Kidney glomerular epithelial cell (primary cell): Measurements from ENCODE around the gene TGM3.

Experiments used
- DNase-seq: peaks from one replicate; lab custom pipeline; 2025; lab: John Stamatoyannopoulos, UW

Gene TGM3

GRCh38 chr20:2380601-2381000, 84.8 kb downstream of the TGM3 start, which contains the start of gene TGM6:
TSS of gene TGM6 (plus strand) at chr20:2380901. CDS start at chr20:2380969, 68 bp downstream.
- no peak for DNase-seq

GRCh38 chr20:2381303-2381702, 85.5 kb downstream of the TGM3 start:
- no peak for DNase-seq

GRCh38 chr20:2382833-2383232, 87.0 kb downstream of the TGM3 start:
- DNase-seq: no peak

- DNase-seq: no peak
Measured at GRCh38 chr20:2385026-2385425, 89.2 kb downstream of the TGM3 start.

DNA sequence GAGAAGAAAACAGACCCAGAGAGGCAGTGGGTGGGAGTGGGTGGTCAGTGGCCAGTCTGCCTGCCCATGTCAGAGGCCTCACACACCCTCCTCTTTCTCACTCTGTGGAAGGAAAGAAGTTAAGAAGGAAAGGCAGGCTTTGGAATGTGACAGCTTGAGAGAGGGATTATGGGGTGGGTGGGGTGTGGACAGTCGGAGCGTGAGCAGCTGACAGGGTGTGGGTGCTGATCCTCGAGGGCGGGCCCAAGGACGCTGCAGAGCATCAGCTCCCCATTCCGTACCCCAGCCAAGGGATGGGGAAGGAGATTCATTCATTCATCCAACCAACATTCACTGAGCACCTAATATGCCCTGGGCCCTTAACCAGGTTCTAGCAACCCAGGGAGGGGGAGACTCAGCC, 89.7 kb downstream of the TGM3 start:
- DNase-seq: no peak

- peak; percentile 21 for DNase-seq
Measured at GRCh38 chr20:2386516-2387179, 90.8 kb downstream of the TGM3 start.

DNA sequence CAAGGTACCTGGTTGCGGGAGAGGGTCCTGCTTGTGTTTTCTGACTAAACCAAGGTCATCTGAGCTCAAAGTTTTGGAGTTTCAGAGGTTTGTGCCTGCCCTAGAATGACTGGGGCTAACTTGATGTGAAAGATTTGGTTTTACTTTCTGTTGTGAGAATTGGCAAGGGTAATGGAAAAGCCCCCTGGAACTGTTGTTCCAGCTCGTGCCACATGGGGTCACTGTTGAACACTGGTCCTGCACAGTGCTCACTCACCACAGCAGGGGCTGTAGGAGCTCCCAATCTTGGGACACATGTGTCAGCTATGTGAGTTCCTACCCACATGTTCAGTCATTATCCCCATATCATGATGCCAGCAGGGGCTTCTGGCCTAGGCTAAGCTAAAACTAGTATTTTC, 91.4 kb downstream of the TGM3 start:
- no peak for DNase-seq

DNA sequence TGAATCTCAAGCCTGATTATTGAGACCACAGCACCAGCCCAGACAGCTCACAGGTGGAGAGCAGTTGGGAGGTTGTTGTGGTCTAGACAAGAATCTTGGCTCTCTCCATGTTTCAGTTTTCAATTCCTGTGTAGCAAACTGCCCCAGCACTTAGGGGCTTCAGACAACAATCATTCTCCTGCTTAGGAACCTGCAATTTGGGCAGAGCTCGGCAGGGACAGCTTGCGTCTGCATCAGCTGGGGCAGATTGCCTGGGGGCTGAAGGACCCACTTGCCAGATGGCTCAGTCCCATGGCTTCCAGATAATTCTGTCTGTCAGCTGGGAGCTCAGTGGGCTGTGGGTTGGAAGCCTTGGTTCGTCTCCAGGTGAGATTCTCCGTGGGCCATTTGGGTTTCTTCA, 91.8 kb downstream of the TGM3 start:
- no peak for DNase-seq
